IgD-negative memory B cell (primary cell): ENCODE measurements around the gene KRT15. TPM values are rescaled to one million over a fixed set of nuclear protein-coding genes. Genes with fewer than 3 reads are reported as not detected.

Experiments
- H3K27ac Mint-ChIP-seq, 3 donors: one replicate each; pipeline ENCODE4 v1.8.0; 2020 to 2022; ENCODE audit warnings: mild to moderate bottlenecking in 3 of 3, mixed read lengths in 3 of 3, moderate library complexity in 1 of 3
- H3K27me3 Mint-ChIP-seq: one replicate; pipeline ENCODE4 v1.8.0; 2021; ENCODE audit warnings: mixed read lengths
- H3K36me3 Mint-ChIP-seq: one replicate; pipeline ENCODE4 v1.8.0; 2020; ENCODE audit warnings: mild to moderate bottlenecking, mixed read lengths
- H3K4me1 Mint-ChIP-seq, 3 donors: one replicate each; pipeline ENCODE4 v1.8.0; 2020 to 2022; ENCODE audit warnings: mixed read lengths in 3 of 3, mild to moderate bottlenecking in 1 of 3
- H3K4me3 Mint-ChIP-seq, 4 donors: one replicate each; pipeline ENCODE4 v1.8.0; 2020 to 2022; ENCODE audit warnings: mild to moderate bottlenecking in 4 of 4, mixed read lengths in 4 of 4, moderate library complexity in 3 of 4
- H3K9me3 Mint-ChIP-seq, 3 donors: one replicate each; pipeline ENCODE4 v1.8.0; 2020 to 2021; ENCODE audit warnings: mixed read lengths in 3 of 3, mild to moderate bottlenecking in 1 of 3
- polyA plus RNA-seq: library from polyadenylated mRNA; unstranded; fragments of 300-500 nt; fragmentation: Illumina TruSeq; gene quantifications from one replicate; pipeline ENCODE4 v1.2.3, GENCODE V29; 2021

The KRT15 gene
- polyA plus RNA-seq, 1 donor from 2014 or later: not detected

- Mint-ChIP-seq H3K4me1 (peaks cover 0 to 14% (median 0%) of the 10 kb centered on the region in 3 donors), H3K27me3 (no peaks in the 10 kb centered on the region), H3K36me3 (peaks cover 2% of the 10 kb centered on the region), H3K27ac (peak overlapping the region in 1 of 3 donors; percentile 78), H3K4me3 (no peak overlapping the region), H3K9me3 (no peaks in the 10 kb centered on the region)
These were observed 26.3 kb downstream of the KRT15 start for GRCh38 chr17:41492351-41492750.

GRCh38 chr17:41491476-41491875, 27.2 kb downstream of the KRT15 start:
- Mint-ChIP-seq H3K4me1 (peaks cover 0 to 8% (median 0%) of the 10 kb centered on the region in 3 donors), H3K27ac (no peak overlapping the region), H3K36me3 (peaks cover 2% of the 10 kb centered on the region), H3K9me3 (no peaks in the 10 kb centered on the region), H3K27me3 (no peaks in the 10 kb centered on the region), H3K4me3 (no peak overlapping the region)

GRCh38 chr17:41490000-41490990, 28.4 kb downstream of the KRT15 start:
- Mint-ChIP-seq H3K4me1 (peaks cover 0 to 8% (median 0%) of the 10 kb centered on the region in 3 donors), H3K4me3 (peak overlapping the region in 1 of 4 donors; percentile 83), H3K27me3 (no peaks in the 10 kb centered on the region)

GRCh38 chr17:41489531-41489930, 29.2 kb downstream of the KRT15 start, which contains the start of gene KRT36:
Gene KRT36 (minus strand): TSS chr17:41489910. CDS start chr17:41489864, 46 bp downstream.
- peak within 1 kb of the TSS in 1 of 3 donors; percentile 28 for H3K27ac Mint-ChIP-seq
- H3K4me3 Mint-ChIP-seq: peak within 1 kb of the TSS in 1 of 4 donors; percentile 83
- H3K4me1 Mint-ChIP-seq: peaks cover 0 to 8% (median 0%) of the 10 kb centered on the region in 3 donors
- H3K36me3 Mint-ChIP-seq: peaks cover 2% of the 10 kb centered on the region
- H3K27me3 Mint-ChIP-seq: no peaks in the 10 kb centered on the region
- H3K9me3 Mint-ChIP-seq: no peaks in the 10 kb centered on the region

More at GRCh38 chr17:41490000-41490990, 28.4 kb downstream of the KRT15 start:
- no peaks in the 10 kb centered on the region for H3K9me3 Mint-ChIP-seq
- no peak overlapping the region for H3K27ac Mint-ChIP-seq
- H3K36me3 Mint-ChIP-seq: peaks cover 2% of the 10 kb centered on the region

GRCh38 chr17:41486809-41487530, 31.7 kb downstream of the KRT15 start:
- Mint-ChIP-seq H3K27ac (no peak overlapping the region), H3K36me3 (no peaks in the 10 kb centered on the region), H3K4me1 (peaks cover 0 to 8% (median 0%) of the 10 kb centered on the region in 3 donors), H3K4me3 (no peak overlapping the region), H3K9me3 (no peaks in the 10 kb centered on the region), H3K27me3 (peaks cover 4% of the 10 kb centered on the region)

- Mint-ChIP-seq H3K9me3 (no peaks in the 10 kb centered on the region), H3K4me1 (peaks cover 0 to 8% (median 0%) of the 10 kb centered on the region in 3 donors), H3K4me3 (no peak overlapping the region), H3K27me3 (peaks cover 4% of the 10 kb centered on the region), H3K36me3 (no peaks in the 10 kb centered on the region), H3K27ac (no peak overlapping the region)
These were observed 32.4 kb downstream of the KRT15 start for GRCh38 chr17:41486316-41486715.

- Mint-ChIP-seq H3K4me1 (peaks cover 0 to 3% (median 0%) of the 10 kb centered on the region in 3 donors), H3K27me3 (peaks cover 4% of the 10 kb centered on the region), H3K27ac (peak overlapping the region in 1 of 3 donors; percentile 47), H3K9me3 (no peaks in the 10 kb centered on the region), H3K36me3 (no peaks in the 10 kb centered on the region), H3K4me3 (no peak overlapping the region)
These were observed 33.5 kb downstream of the KRT15 start for GRCh38 chr17:41484920-41485904.

GRCh38 chr17:41483991-41484826, 34.5 kb downstream of the KRT15 start:
- no peak overlapping the region for H3K4me3 Mint-ChIP-seq
- no peaks in the 10 kb centered on the region for H3K36me3 Mint-ChIP-seq
- peak overlapping the region in 1 of 3 donors; percentile 47 for H3K27ac Mint-ChIP-seq
- no peaks in the 10 kb centered on the region for H3K9me3 Mint-ChIP-seq
- H3K27me3 Mint-ChIP-seq: peaks cover 4% of the 10 kb centered on the region
- H3K4me1 Mint-ChIP-seq: peaks cover 0 to 3% (median 0%) of the 10 kb centered on the region in 3 donors

GRCh38 chr17:41483531-41483930, 35.2 kb downstream of the KRT15 start:
- Mint-ChIP-seq H3K4me1 (peaks cover 0 to 3% (median 0%) of the 10 kb centered on the region in 3 donors), H3K27me3 (peaks cover 4% of the 10 kb centered on the region), H3K36me3 (no peaks in the 10 kb centered on the region), H3K27ac (no peak overlapping the region), H3K4me3 (no peak overlapping the region), H3K9me3 (no peaks in the 10 kb centered on the region)

- peaks cover 0 to 3% (median 0%) of the 10 kb centered on the region in 3 donors for H3K4me1 Mint-ChIP-seq
- no peaks in the 10 kb centered on the region for H3K9me3 Mint-ChIP-seq
- no peak within 1 kb of the TSS for H3K27ac Mint-ChIP-seq
- H3K36me3 Mint-ChIP-seq: no peaks in the 10 kb centered on the region
- H3K27me3 Mint-ChIP-seq: peaks cover 4% of the 10 kb centered on the region
- no peak within 1 kb of the TSS for H3K4me3 Mint-ChIP-seq
These were observed 37.7 kb downstream of the KRT15 start, which contains the start of gene KRT35 for GRCh38 chr17:41481036-41481435. Gene KRT35 (minus strand): TSS chr17:41481151. CDS start chr17:41481097, 54 bp downstream.

- peaks cover 0 to 3% (median 0%) of the 10 kb centered on the region in 3 donors for H3K4me1 Mint-ChIP-seq
- no peaks in the 10 kb centered on the region for H3K9me3 Mint-ChIP-seq
- no peaks in the 10 kb centered on the region for H3K36me3 Mint-ChIP-seq
- no peak overlapping the region for H3K27ac Mint-ChIP-seq
- peaks cover 4% of the 10 kb centered on the region for H3K27me3 Mint-ChIP-seq
- H3K4me3 Mint-ChIP-seq: no peak overlapping the region
These were observed 38.1 kb downstream of the KRT15 start for GRCh38 chr17:41480581-41480980.

GRCh38 chr17:41480136-41480535, 38.6 kb downstream of the KRT15 start:
- H3K4me1 Mint-ChIP-seq: peaks cover 0 to 3% (median 0%) of the 10 kb centered on the region in 3 donors
- H3K36me3 Mint-ChIP-seq: no peaks in the 10 kb centered on the region
- no peak overlapping the region for H3K27ac Mint-ChIP-seq
- H3K4me3 Mint-ChIP-seq: no peak overlapping the region
- peaks cover 4% of the 10 kb centered on the region for H3K27me3 Mint-ChIP-seq
- H3K9me3 Mint-ChIP-seq: no peaks in the 10 kb centered on the region

- peaks cover 2% of the 10 kb centered on the region for H3K27me3 Mint-ChIP-seq
- H3K9me3 Mint-ChIP-seq: no peaks in the 10 kb centered on the region
- peak overlapping the region in 1 of 4 donors; percentile 38 for H3K4me3 Mint-ChIP-seq
- no peaks in the 10 kb centered on the region for H3K36me3 Mint-ChIP-seq
- no peak overlapping the region for H3K27ac Mint-ChIP-seq
- H3K4me1 Mint-ChIP-seq: peaks cover 0 to 3% (median 0%) of the 10 kb centered on the region in 3 donors
These were observed 40.5 kb downstream of the KRT15 start for GRCh38 chr17:41478237-41478636.
